HG02981 (cell line): Measurements from ENCODE around the gene WDR20.

Experiments
- ATAC-seq: cut with Tn5 transposase; IDR thresholded peaks from one replicate; pipeline ENCODE4 v1.9.1; 2021; ENCODE audit warnings: mild to moderate bottlenecking, moderate library complexity; ENCODE audit not compliant: unreplicated experiment

The WDR20 gene

DNA sequence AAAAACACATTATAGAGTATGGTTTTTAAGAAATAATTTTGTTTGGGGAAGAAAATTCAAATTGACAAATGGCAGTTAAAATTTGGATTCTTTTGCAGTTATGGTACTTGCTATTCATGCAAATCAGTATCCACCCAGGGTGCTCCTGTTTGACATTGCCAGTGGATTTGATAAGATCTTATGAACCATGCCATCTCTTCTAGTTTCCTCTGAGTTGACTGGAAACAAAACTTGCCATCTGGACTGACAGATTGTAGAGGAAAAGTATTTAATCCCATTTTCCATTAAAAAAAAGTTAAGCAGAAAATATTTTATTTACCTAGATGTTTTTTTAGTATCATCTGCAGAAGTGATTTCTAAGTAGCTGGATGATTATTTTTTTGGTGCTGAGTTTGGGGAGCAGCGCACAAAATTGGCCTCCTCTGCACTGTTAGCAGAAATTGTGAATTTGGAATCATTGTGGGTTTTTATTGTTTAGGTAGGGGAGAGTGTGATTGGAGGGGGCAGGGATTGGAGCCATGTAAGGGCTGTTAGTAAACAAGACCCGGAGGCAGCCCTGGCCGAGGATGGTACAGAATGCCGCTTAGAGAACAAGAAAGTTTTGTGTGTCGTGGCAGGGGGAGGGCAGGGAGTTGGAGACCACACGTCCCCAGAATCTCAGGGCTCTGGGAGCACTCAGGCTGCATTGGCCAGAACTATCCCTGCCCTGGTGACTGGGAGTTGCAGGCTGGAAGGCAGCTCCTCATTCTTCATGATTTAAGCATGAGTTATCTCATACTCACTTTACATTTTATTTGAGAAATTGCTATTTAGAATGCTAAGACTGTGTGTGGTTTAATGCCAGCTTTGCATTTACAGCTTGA lies 56.6 kb downstream of the WDR20 start:
- no peak for ATAC-seq

DNA sequence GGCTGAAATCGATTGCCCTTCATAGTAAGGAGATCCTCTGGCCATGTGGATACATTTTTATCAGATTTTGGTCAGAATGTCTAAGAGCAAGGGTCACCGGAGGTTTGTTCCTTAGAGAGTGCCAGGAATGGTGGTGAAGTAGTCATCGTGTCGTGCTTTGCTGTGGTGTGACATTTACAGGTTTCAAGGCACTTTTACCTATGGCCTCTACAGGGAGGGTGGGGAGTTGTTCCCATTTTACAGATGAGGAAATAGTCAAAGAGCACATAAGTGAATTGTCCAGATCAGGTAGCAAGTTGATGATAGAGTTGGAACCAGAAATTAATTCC lies 57.2 kb downstream of the WDR20 start:
- no peak for ATAC-seq

DNA sequence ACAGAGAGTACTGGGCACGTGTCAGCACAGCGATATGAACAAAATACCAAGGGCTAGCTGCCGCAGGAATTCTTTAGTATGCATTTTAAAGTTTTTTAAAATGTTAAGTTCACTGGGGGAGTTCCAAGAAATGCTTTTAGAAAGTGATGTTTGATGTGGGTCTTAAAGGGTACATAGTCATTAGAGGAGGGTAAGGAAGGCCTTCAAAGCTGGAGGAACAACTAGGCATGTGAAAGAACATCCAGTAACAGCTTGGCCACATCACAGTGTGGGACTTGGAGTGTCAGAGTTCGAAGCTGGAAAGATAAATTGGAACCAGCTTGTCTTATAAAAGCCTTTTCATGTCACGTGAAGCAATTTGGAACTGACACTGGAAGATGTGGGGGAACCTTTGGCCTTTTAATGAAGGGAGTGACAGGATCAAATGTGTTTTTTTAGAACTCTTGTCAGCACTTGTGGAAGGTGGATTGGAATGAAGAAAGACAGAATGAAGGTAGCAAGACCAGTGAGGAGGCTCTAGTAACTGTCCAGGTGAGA lies 57.7 kb downstream of the WDR20 start:
- no peak for ATAC-seq

DNA sequence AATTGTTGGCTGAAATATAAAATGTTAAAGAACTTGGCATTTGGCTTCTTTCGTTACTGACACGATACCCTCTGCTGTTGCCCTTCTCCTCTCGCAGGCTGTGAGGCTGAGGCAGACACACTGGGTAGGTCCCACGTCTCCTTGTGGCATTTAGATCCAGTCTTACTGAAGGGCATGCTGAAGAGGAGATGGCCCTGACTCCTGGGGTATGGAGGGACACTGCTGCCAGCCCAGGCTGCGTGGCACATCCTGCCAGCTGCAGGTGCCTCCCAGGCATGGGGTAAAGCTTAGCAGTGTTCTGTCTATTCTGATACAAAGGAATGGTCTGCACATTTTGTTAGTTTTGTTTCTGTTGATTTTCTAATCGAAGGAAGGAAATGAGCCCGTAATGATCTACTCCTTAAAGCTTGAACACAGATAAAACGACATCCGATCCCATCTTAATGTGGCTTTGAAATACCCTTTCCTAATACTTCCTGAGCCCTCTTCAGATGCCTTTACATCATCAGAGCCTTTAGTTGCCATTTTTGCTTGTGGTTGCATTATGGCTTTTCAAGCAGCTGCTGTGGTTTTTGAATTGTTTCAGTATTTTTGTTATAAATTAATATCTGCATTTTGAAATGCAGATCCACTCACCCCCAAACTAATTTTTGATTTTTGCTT lies 61.1 kb downstream of the WDR20 start:
- no peak for ATAC-seq

DNA sequence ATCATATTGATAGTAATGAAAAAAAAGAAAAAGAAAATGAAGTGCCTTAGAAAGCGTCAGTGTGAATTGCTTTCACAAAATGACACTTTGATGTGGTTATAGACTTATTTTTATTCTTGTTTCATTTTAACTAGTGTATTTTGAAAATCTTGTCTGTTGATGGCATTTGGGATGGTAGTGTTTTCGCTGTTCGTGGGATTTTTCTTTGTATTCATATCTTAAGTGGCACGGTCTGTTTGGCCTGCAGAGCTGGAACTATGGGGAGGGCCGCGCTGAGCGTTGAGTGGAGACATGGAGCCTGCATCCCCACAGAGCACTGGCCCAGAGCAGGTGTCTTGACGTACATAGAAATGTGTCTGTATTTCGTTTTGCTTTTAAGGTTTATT lies 61.6 kb downstream of the WDR20 start:
- ATAC-seq, result no peak

DNA sequence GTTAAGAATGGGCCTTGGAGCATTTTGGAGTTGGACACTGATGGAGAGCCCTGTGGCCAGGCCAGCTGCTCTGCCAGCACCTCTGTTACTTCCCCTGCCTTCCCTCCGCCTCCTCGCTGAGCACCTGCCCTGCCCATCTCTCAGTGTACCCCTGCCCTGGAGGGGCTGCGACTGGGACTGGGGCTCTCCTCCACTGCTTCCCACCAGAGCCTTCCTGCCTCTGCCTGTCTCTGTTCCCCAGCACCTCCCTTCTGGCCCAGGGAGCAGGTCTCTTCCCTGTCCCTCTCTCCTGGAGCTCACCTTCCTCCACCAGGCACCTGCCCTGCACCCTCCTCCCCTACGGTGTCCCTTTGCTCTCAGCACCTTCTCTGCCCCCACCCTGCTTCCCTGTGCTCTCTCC lies 62.1 kb downstream of the WDR20 start:
- no peak for ATAC-seq

DNA sequence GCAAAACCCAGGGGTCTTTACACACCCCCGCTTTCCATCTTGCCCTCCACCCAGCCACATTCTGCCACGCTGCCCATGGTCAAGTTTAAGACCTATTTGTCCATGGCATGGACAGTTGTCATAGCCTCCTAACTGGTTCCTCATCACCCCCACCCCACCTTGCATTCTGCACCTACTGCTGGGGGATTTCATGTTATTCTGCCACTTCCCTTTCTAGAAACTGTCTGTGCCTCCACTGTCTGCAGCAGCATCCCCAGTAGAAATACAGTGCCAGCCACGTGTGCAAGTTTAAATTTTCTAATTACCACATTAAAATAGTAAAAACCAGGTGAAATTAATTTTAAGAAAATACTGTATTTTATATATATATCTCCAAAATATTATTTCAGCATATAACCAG lies 63.2 kb downstream of the WDR20 start:
- no peak for ATAC-seq

DNA sequence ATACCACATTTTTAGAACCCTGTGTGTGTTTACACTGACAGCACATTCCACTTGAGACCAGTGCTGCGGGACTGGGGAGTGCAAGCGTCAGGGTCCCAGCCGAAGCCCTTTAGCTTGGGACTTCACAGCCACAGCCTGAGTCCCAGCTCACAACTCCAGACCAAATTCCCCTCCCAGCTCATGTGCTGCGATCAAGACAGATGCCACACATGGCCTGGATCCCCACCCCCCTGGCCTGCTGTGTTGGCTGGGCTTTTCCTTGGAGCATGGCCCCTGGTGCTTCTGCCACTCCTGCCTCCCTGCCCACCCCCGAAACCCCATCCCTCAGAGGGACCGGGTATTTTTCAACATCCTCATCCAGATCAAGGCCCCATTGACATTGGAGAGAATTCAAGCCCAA lies 63.7 kb downstream of the WDR20 start:
- no peak for ATAC-seq

DNA sequence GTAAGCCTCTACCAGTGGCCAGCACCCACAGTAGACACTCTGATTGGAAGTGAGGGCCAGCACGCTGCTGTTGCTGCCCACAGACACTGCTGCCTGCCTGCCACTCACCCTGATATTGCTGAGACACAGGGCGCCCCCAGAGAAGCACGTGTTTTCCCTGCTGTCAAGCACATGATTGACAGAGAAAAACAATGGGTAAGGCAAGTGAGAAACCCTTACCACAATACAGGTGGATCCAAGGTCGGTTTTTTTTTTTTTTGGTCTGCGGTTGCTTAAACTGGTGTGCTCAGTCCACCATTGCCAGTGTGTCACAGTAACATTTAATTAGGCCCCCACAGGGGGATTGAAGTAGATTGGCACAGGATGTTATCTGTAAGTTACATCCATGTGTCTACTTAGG lies 65.9 kb downstream of the WDR20 start:
- no peak for ATAC-seq

DNA sequence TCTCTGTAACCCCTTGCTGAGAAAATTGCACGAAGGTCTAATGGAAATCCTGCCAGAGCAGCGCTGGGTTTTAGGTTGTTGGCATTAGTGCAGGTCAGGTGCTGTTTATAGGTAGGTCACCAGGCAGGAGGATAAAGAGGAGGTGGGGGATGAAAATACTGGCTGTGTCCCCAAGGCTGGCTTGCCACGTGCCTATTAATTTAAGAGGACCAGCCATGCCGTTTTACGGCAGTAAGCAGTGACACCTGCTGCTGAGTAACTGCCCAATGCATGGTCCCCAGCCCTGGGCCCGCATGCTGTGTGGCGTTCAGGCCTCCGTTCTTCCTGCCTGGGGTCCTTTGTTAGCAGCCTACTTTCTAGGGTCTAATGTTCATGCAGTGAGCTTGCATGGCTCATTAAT lies 67.2 kb downstream of the WDR20 start:
- no peak for ATAC-seq

DNA sequence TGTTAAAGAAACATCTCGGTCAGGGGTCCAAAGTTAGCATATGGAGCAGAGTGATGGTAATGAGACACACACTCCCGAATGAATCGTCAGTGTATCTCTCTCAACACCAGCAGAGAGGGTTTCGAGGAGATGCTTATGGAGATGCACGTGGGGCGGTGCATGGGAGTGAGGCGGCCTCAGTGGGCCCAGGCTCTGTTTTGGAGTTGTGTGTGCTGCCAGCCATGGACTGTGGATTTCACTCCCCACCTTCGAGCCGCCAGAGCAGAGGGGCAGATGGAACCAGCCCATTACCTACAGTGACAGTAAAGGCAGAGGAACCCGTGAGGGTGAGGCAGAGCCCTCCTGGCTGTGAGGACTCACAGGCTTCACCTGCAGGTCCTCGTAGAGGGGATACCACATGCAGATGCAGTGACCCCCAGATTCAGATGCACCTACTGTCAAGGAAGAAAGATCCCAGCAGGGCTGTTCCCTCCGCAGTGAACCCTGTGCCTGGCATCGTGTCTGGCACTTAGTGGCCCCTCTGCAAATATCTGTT lies 68.2 kb downstream of the WDR20 start:
- ATAC-seq, result no peak

DNA sequence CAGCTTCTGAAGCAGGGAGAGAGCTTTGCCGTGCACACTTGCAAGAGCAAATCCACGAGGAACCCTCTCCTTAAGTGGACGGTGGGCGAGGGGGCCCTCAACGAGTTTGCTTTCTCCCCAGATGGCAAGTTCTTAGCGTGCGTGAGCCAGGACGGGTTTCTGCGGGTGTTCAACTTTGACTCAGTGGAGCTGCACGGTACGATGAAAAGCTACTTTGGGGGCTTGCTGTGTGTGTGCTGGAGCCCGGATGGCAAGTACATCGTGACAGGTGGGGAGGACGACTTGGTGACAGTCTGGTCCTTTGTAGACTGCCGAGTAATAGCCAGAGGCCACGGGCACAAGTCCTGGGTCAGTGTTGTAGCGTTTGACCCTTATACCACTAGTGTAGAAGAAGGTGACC lies 69.0 kb downstream of the WDR20 start:
- no peak for ATAC-seq

DNA sequence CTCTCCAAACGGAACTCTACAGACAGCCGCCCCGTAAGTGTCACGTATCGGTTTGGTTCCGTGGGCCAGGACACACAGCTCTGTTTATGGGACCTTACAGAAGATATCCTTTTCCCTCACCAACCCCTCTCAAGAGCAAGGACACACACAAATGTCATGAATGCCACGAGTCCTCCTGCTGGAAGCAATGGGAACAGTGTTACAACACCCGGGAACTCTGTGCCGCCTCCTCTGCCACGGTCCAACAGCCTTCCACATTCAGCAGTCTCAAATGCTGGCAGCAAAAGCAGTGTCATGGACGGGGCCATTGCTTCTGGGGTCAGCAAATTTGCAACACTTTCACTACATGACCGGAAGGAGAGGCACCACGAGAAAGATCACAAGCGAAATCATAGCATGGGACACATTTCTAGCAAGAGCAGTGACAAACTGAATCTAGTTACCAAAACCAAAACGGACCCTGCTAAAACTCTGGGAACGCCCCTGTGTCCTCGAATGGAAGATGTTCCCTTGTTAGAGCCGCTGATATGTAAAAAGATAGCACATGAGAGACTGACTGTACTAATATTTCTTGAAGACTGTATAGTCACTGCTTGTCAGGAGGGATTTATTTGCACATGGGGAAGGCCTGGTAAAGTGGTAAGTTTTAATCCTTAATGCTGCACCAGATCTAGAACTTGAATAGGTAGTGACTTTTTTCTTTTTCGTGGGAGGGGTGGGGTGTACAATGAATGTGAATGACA lies 69.7 kb downstream of the WDR20 start:
- no peak for ATAC-seq

DNA sequence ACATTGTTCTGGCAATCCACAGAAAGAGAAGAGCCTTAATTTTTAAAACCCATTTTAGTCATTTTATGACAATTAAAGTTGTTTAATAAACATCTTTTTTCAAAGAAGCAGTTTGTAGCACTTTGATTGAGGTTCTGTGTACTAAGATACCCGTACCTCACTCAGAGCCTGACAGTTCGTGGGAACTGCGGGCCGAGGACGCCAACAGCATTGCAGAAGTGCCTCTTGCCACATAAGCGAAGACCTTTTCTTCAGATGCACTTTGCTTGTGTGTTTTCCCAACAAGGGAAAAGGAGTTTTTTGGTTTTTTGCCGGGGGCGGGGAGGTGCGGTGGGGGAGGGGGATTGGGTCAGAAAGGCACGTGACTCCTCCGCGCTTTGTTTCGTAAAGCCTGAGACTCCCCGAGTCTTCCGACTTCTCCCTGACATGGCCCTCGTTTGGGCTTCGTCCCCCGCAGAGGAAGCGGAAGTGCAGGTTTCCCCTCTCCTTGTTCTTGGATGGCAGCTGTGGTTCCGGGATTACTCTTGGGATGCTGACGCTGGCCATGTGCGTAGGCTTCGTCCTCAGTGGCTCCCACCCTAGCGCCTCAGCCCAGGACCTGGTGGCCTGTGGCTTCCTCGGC lies 70.8 kb downstream of the WDR20 start:
- ATAC-seq, result no peak

DNA sequence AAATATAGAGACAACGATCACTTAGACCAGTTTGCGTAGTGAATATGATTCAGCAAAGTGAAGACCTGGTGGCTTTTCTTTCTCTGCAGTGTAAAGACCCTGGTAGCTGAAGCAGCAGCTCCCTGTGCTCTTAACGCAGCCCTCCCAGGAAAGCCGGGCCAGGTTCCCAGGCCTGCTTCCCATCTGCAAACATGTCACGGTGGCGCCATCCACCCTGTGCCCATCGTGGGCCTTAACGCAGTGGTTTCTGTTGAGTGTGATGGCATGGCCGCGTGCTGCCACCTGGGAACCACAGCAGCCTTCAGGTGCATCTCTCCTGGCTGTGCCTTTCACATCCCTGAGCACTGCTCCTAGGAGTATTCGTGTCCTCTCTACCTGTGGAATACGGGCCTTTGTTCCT lies 71.5 kb downstream of the WDR20 start:
- no peak for ATAC-seq

DNA sequence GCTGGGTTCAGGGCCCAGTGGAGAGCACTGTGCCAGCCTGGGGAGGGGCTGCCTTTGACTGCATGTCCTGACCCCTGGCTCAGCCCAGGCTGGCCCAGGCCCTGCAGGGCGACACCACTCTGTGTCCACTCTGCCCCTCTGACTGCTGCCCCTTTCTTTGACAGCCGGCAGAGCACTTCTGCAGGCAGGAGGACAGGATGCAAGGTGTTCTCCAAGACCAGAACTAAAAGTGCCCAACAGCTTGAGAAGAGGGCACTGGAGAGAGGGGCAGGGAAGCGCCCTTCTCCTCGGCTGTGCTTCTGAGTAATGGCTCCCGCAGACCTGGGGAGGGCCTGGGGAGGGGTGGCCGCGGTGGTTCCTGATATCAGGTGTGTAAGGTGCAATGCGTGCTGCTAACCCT lies 72.7 kb downstream of the WDR20 start:
- no peak for ATAC-seq

DNA sequence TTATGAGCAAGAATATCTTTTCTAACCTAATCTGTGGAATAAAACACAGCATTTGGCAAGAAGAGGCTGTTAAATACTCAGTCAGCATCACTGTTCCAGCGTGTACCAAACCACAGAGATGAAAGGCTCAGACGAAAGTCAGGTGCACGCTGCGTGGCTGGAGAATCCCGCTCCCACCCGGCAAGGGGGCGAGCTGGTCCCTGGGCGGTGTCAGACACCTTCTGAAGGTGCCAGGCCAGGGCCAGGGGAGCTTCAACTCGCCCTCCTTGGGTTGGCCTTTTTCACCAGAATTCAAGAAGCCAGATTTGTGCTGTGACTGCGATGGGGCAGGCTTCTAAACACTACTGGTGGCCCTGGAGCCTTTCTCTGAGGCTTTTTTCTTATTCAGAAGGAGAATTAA lies 73.1 kb downstream of the WDR20 start:
- ATAC-seq, result no peak

DNA sequence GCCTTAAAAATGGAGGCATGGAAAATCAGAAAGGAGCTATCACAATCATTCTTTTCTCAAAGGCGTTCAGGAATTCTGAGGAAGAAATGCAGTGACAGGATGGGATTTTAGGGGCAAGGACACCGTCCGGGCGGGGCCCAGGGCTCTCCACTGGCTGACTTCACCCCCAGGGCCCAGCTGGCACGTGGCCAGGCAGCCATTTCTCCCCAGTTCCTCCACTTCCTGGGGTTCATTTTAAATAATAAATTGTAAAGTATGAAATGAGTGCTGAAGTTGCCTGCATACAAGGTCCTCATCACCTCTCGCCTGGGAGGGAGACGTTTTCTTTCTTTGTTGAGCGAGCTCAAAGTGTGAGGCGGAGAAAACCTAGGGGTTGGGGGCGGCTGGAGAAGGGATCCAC lies 73.8 kb downstream of the WDR20 start:
- ATAC-seq, result no peak

DNA sequence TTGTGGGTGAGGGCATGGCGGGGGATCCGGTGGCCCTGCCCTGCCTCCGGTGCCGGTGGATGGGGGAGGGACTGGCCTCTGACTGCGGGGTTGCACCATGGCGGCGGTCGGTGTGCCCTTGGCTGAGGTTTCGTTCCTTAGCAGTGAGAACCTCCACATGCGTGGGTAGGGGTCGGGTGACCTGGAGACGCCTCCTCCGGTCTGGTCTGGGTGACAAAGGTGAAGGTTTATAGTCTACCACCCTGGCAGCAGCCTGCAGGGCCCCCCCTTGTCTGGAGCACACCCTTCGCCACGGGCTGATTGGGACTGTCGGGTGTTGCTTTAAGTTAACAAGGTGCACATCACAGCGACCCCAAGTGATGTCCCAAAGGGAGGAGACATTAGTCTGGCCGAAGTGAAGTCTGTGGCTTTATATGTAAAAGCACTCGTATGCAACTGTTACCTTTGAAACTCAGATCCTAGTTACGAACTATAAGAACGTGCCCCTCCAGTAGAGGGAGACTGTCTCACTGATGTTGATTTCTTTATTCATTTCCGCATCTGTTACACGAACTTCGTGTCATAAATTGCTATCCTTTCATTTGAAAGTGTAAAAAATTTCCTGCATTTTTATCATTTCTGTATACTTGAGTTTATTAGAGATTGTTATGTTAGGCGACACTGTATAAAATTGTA lies 74.4 kb downstream of the WDR20 start:
- no peak for ATAC-seq

DNA sequence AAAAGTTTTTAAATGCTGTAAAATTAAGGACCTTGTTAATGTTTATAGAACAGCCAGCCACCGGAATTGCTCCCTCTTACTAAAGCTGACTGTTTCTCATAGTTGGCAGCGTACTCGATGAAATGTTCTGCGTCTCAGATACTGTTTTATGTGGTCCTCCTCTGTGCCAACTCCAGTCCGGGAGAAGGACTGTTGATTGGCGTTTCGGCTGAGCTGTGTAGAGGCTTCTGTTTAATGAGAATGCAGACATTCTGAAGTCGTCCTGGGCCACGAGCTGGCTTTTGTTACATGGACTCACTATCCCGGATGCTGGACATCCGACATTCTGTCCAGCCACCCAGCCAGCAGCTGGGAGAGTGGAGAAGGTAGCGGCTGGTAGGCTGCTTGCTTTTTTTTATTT lies 75.4 kb downstream of the WDR20 start:
- ATAC-seq, result no peak
